CD14-positive monocyte (primary cell): Measurements from ENCODE around the gene BPHL. TPM values are rescaled to one million over a fixed set of nuclear protein-coding genes. Genes with fewer than 3 reads are reported as not detected.

ENCODE experiments used
- DNase-seq, 3 donors: peaks; one replicate each; pipeline ENCODE4 v3.0.0-alpha.2; 2011 to 2022
- H2AFZ ChIP-seq: 2 replicates; pipeline ENCODE4 v1.6.0; 2012; ENCODE audit warnings: mild to moderate bottlenecking, low read depth, low read length, inconsistent platforms; ENCODE audit not compliant: insufficient read depth, poor library complexity, severe bottlenecking
- H3K27ac ChIP-seq, 2 donors: 1 replicate in 1 of 2; 2 replicates in 1 of 2; pipeline ENCODE4 v1.5.1; 2012 to 2013; ENCODE audit warnings: low read length in 2 of 2, control low read depth in 1 of 2, inconsistent platforms in 1 of 2, low read depth in 1 of 2, mild to moderate bottlenecking in 1 of 2
- H3K27me3 ChIP-seq, 2 donors: one replicate each; pipeline versions ENCODE4 v1.6.0 to v1.6.1; 2011 to 2013; ENCODE audit warnings: low read length in 2 of 2; ENCODE audit not compliant: control insufficient read depth in 2 of 2, insufficient read depth in 2 of 2
- H3K36me3 ChIP-seq, 2 donors: replicated peaks in 1 of 2; 1 replicate in 1 of 2; 2 replicates in 1 of 2; pipeline versions ENCODE4 v1.5.1 to v1.6.1; 2012 to 2013; ENCODE audit warnings: low read length in 2 of 2, control low read depth in 1 of 2, inconsistent platforms in 1 of 2, mild to moderate bottlenecking in 1 of 2; ENCODE audit not compliant: insufficient read depth in 2 of 2, control insufficient read depth in 1 of 2
- H3K4me1 ChIP-seq, 2 donors: 1 replicate in 1 of 2; 2 replicates in 1 of 2; pipeline versions ENCODE4 v1.5.1 to v1.6.1; 2012 to 2013; ENCODE audit warnings: low read length in 2 of 2, control low read depth in 1 of 2, inconsistent platforms in 1 of 2, mild to moderate bottlenecking in 1 of 2, moderate library complexity in 1 of 2; ENCODE audit not compliant: insufficient read depth in 2 of 2, control insufficient read depth in 1 of 2
- H3K4me2 ChIP-seq: replicated peaks from 2 replicates; pipeline ENCODE3; 2012; ENCODE audit warnings: low read length, moderate library complexity, mild to moderate bottlenecking; ENCODE audit not compliant: poor library complexity, severe bottlenecking; ENCODE audit errors: extremely low read depth
- H3K4me3 ChIP-seq, 3 experiments: fragments of 200-600 bp in 1 of 3; sonication (generic) in 1 of 3; replicated peaks in 1 of 3; 1 replicate in 2 of 3; 2 replicates in 1 of 3; pipeline ENCODE4 v1.5.1; 2011 to 2013; ENCODE audit warnings: low read length in 3 of 3, mild to moderate bottlenecking in 3 of 3, control low read depth in 2 of 3, low read depth in 2 of 3, inconsistent platforms in 1 of 3, moderate library complexity in 1 of 3
- H3K79me2 ChIP-seq: 2 replicates; pipeline ENCODE4 v1.6.0; 2012; ENCODE audit warnings: mild to moderate bottlenecking, control low read depth, inconsistent platforms, low read length, moderate library complexity; ENCODE audit not compliant: insufficient read depth
- H3K9ac ChIP-seq: 2 replicates; pipeline ENCODE4 v1.6.0; 2017; ENCODE audit warnings: low read length, mild to moderate bottlenecking; ENCODE audit not compliant: insufficient read depth, poor library complexity, severe bottlenecking
- H3K9me3 ChIP-seq, 2 donors: replicated peaks in 1 of 2; 1 replicate in 1 of 2; 2 replicates in 1 of 2; pipeline versions ENCODE4 v1.5.1 to v1.6.1; 2012 to 2013; ENCODE audit warnings: low read length in 2 of 2, control low read depth in 1 of 2; ENCODE audit not compliant: control insufficient read depth in 1 of 2, insufficient read depth in 1 of 2
- H4K20me1 ChIP-seq: 2 replicates; pipeline ENCODE4 v1.6.0; 2012; ENCODE audit warnings: mild to moderate bottlenecking, low read length, control low read depth, moderate library complexity; ENCODE audit not compliant: insufficient read depth
- H3K27ac Mint-ChIP-seq, 7 donors: one replicate each; pipeline ENCODE4 v1.8.0; 2020; ENCODE audit warnings: mild to moderate bottlenecking in 7 of 7, mixed read lengths in 7 of 7, moderate library complexity in 6 of 7, inconsistent platforms in 2 of 7
- H3K27me3 Mint-ChIP-seq, 3 donors: one replicate each; pipeline ENCODE4 v1.8.0; 2021 to 2022; ENCODE audit warnings: low read depth in 3 of 3, mild to moderate bottlenecking in 3 of 3, mixed read lengths in 3 of 3, moderate library complexity in 3 of 3, inconsistent platforms in 1 of 3
- H3K36me3 Mint-ChIP-seq, 2 donors: one replicate each; pipeline ENCODE4 v1.8.0; 2020; ENCODE audit warnings: mixed read lengths in 2 of 2, inconsistent platforms in 1 of 2, mild to moderate bottlenecking in 1 of 2
- H3K4me1 Mint-ChIP-seq: one replicate; pipeline ENCODE4 v1.8.0; 2020; ENCODE audit warnings: mild to moderate bottlenecking, mixed read lengths
- H3K4me3 Mint-ChIP-seq, 2 donors: one replicate each; pipeline ENCODE4 v1.8.0; 2020; ENCODE audit warnings: mild to moderate bottlenecking in 2 of 2, mixed read lengths in 2 of 2, moderate library complexity in 1 of 2
- H3K9me3 Mint-ChIP-seq, 7 donors: one replicate each; pipeline ENCODE4 v1.8.0; 2020 to 2022; ENCODE audit warnings: mixed read lengths in 7 of 7, mild to moderate bottlenecking in 6 of 7, moderate library complexity in 6 of 7, inconsistent platforms in 2 of 7
- WGBS: methylation state at CpG from one replicate; pipeline ENCODE4 v1.1.5; 2013; ENCODE audit warnings: missing lambda C conversion rate; ENCODE audit not compliant: insufficient coverage; 5-methylcytosine and 5-hydroxymethylcytosine counted together
- intact Hi-C, 2 donors: fragments of 100-400 bp; cut with micrococcal nuclease; formaldehyde crosslinking; loops; one replicate each; pipeline versions ENCODE4 v1.15.0 to v1.15.1; 2023
- polyA plus RNA-seq, 3 donors: library from polyadenylated mRNA; depleted of rRNA in 1 of 3; unstranded in 2 of 3; stranded (reverse) in 1 of 3; fragments of 300-500 nt in 2 of 3; fragments of >200 nt in 1 of 3; fragmentation: Illumina TruSeq in 2 of 3; gene quantifications; 1 replicate in 2 of 3; 2 replicates in 1 of 3; pipeline ENCODE4 v1.2.3, GENCODE V29; 2012 to 2021
- TF ChIP-seq, protein P1 (sequence below): fragments of 200-600 bp; IDR thresholded peaks from one replicate; pipeline ENCODE4 v1.8.0; 2022; ENCODE audit warnings: antibody characterized with exemption, mild to moderate bottlenecking

BPHL gene
- polyA plus RNA-seq, 3 donors, result 4.6 to 7.8 (median 5.9) TPM

DNA sequence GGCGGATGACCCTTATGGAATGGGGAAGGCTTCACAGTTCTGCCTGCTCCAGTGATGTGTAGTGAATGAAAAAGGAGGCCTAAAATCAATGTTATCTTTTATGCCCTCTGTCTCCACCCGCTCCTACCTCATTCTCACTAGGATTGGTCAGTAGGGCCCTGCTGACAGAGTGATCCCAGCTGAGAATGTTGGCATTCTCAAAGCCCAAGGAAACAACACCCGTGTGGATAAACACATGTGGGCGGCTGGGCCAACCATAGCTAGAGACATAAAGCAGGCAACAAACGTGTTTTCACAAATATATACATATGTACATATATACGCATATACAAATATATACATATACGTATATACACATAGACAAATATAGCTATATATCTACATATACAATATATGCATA, 45.7 kb upstream of the BPHL start:
- intact Hi-C loops, result no loop called here
- H3K4me3 Mint-ChIP-seq, result no peak overlapping the region
- H2AFZ ChIP-seq, result no peak overlapping the region
- no peak for DNase-seq
- peaks cover 15 to 35% of the 10 kb centered on the region in 2 donors for H3K4me1 ChIP-seq
- H3K36me3 ChIP-seq, result peaks cover 19 to 31% of the 10 kb centered on the region in 2 donors
- TF ChIP-seq, protein P1, sequence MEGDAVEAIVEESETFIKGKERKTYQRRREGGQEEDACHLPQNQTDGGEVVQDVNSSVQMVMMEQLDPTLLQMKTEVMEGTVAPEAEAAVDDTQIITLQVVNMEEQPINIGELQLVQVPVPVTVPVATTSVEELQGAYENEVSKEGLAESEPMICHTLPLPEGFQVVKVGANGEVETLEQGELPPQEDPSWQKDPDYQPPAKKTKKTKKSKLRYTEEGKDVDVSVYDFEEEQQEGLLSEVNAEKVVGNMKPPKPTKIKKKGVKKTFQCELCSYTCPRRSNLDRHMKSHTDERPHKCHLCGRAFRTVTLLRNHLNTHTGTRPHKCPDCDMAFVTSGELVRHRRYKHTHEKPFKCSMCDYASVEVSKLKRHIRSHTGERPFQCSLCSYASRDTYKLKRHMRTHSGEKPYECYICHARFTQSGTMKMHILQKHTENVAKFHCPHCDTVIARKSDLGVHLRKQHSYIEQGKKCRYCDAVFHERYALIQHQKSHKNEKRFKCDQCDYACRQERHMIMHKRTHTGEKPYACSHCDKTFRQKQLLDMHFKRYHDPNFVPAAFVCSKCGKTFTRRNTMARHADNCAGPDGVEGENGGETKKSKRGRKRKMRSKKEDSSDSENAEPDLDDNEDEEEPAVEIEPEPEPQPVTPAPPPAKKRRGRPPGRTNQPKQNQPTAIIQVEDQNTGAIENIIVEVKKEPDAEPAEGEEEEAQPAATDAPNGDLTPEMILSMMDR, result no peak
- no peaks in the 10 kb centered on the region for H3K27me3 ChIP-seq
- H3K9me3 Mint-ChIP-seq, result no peaks in the 10 kb centered on the region
- peaks cover 87% of the 10 kb centered on the region for H3K79me2 ChIP-seq
- 100% methylated on average over 1 of the region's 7 CpGs for WGBS
- no peak overlapping the region for H3K4me3 ChIP-seq
- H4K20me1 ChIP-seq, result peaks cover 88% of the 10 kb centered on the region
- peaks cover 20 to 42% of the 10 kb centered on the region in 2 donors for H3K36me3 Mint-ChIP-seq
- H3K9ac ChIP-seq, result no peak overlapping the region
- H3K27ac ChIP-seq, result no peak overlapping the region
- no peaks in the 10 kb centered on the region for H3K9me3 ChIP-seq
- H3K4me2 ChIP-seq, result no peak overlapping the region
- peak overlapping the region in 2 of 7 donors; percentile 38 to 63 for H3K27ac Mint-ChIP-seq
- H3K4me1 Mint-ChIP-seq, result peaks cover 33% of the 10 kb centered on the region
- H3K27me3 Mint-ChIP-seq, result no peaks in the 10 kb centered on the region

DNA sequence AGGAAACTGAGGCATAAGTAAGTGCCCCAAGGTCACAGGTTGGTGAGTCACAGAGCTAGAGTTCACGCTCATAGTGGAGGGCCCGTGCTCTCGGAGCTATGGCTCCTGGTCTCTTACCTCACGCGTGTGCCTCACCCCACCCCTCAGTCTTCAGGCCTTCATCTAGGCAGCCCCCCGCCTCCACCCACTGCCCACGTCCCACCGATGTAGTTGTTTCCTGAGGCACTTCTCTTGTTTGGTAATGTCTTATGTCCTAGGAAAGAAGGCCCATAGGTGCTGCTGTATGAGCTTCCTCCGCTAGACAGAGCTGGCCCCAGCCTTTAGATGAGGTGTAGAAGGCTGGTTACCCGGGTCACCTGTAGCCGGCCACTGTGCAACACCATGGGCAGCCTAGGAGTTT, 45.1 kb upstream of the BPHL start:
- Mint-ChIP-seq H3K36me3 (peaks cover 26 to 48% of the 10 kb centered on the region in 2 donors), H3K9me3 (peaks cover 0 to 1% (median 0%) of the 10 kb centered on the region in 7 donors), H3K4me3 (no peak overlapping the region), H3K4me1 (peaks cover 31% of the 10 kb centered on the region), H3K27ac (peak overlapping the region in 1 of 7 donors; percentile 55), H3K27me3 (no peaks in the 10 kb centered on the region)
- H3K9ac ChIP-seq, result no peak overlapping the region
- H3K79me2 ChIP-seq, result peaks cover 91% of the 10 kb centered on the region
- H3K36me3 ChIP-seq, result peaks cover 25 to 37% of the 10 kb centered on the region in 2 donors
- H3K4me1 ChIP-seq, result peaks cover 13 to 34% of the 10 kb centered on the region in 2 donors
- no peak for DNase-seq
- 100% methylated on average over 4 of the region's 11 CpGs for WGBS
- intact Hi-C loops, result no loop called here
- H3K27ac ChIP-seq, result no peak overlapping the region
- no peaks in the 10 kb centered on the region for H3K9me3 ChIP-seq
- peaks cover 94% of the 10 kb centered on the region for H4K20me1 ChIP-seq
- H3K27me3 ChIP-seq, result no peaks in the 10 kb centered on the region
- no peak overlapping the region for H3K4me2 ChIP-seq
- H2AFZ ChIP-seq, result no peak overlapping the region
- TF ChIP-seq, protein P1, result no peak
- H3K4me3 ChIP-seq, result no peak overlapping the region
